OCI-LY3 (cell line): ENCODE results near the gene GART.

Experiments used
- H2AFZ ChIP-seq: fragments of 200-600, 300-600 bp; shearing (Covaris generic); 2 replicates; pipeline ENCODE4 v1.6.0; 2014; ENCODE audit warnings: antibody characterized with exemption, low read depth, low read length
- H3K27ac ChIP-seq: fragments of 200-600, 300-600 bp; sonication (generic); 2 replicates; pipeline ENCODE4 v1.5.1; 2014; ENCODE audit warnings: mild to moderate bottlenecking, low read length, moderate library complexity, mixed read lengths
- H3K27me3 ChIP-seq: fragments of 200-600, 300-600 bp; sonication (generic); 2 replicates; pipeline ENCODE4 v1.6.1; 2014; ENCODE audit warnings: low read depth, low read length, mixed read lengths
- H3K36me3 ChIP-seq: fragments of 200-600, 300-600 bp; sonication (generic); replicated peaks from 2 replicates; pipeline ENCODE3; 2014; ENCODE audit warnings: low read depth, low read length, mixed read lengths
- H3K4me1 ChIP-seq: fragments of 300-600, 200-600 bp; sonication (generic); 2 replicates; pipeline ENCODE4 v1.6.1; 2014; ENCODE audit warnings: low read length, mixed read lengths
- H3K4me2 ChIP-seq: fragments of 200-600, 300-600 bp; sonication (generic); 2 replicates; pipeline ENCODE4 v1.6.1; 2014; ENCODE audit warnings: low read length, mixed read lengths
- H3K4me3 ChIP-seq: fragments of 300-600, 200-600 bp; sonication (generic); 2 replicates; pipeline ENCODE4 v1.5.1; 2014; ENCODE audit warnings: antibody characterized with exemption, mild to moderate bottlenecking, low read length, moderate library complexity
- H3K79me2 ChIP-seq: fragments of 300-600, 200-600 bp; shearing (Covaris generic); 2 replicates; pipeline ENCODE4 v1.6.1; 2014; ENCODE audit warnings: mild to moderate bottlenecking, low read length, mixed read lengths
- H3K9ac ChIP-seq: fragments of 300-600, 200-600 bp; shearing (Covaris generic); 2 replicates; pipeline ENCODE4 v1.6.0; 2014; ENCODE audit warnings: mild to moderate bottlenecking, low read length, moderate library complexity
- H3K9me3 ChIP-seq: fragments of 200-600, 300-600 bp; shearing (Covaris generic); 2 replicates; pipeline ENCODE4 v1.6.1; 2014; ENCODE audit warnings: low read length, mixed read lengths; ENCODE audit not compliant: insufficient read depth
- H4K20me1 ChIP-seq: fragments of 200-600, 300-600 bp; sonication (generic); 2 replicates; pipeline ENCODE4 v1.6.1; 2016; ENCODE audit warnings: low read length, mixed read lengths; ENCODE audit not compliant: insufficient read depth
- EZH2phosphoT487 ChIP-seq: fragments of 200-600 bp; shearing (Covaris generic); IDR thresholded peaks from 2 replicates; pipeline ENCODE4 v1.6.1; 2018; ENCODE audit warnings: antibody characterized with exemption, mixed run types, low read depth
- TF ChIP-seq, protein P1 (sequence below): fragments of 200-600, 300-600 bp; sonication (generic); IDR thresholded peaks from 2 replicates; pipeline ENCODE4 v1.5.1; 2014; ENCODE audit warnings: antibody characterized with exemption, low read length, low read depth

GART gene

GRCh38 chr21:33558777-33559421, 17.0 kb upstream of the GART start:
- H3K36me3 ChIP-seq, result peaks cover 68% of the 10 kb centered on the region

DNA sequence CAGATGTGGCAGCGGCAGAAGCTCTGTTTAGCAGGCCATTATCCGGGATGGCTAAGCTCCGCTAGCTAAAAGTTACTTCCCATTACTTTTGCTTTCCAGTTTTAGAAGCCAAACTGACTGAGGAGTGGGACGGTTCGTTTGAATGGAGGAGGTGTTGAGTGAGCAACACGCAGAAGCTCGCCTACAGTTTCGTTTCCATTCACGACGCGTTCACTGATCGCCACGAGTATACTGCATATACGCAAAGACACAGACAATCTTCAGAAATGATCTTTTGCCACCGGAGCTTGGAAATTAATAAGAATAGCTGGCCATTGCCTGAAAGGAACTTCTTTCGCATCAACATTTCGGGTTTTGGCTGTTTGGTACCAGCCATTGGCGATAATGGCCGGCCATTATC, 15.5 kb upstream of the GART start:
- no peaks in the 10 kb centered on the region for H3K27me3 ChIP-seq
- no peak overlapping the region for H3K27ac ChIP-seq
- peaks cover 94% of the 10 kb centered on the region for H3K79me2 ChIP-seq
- H3K9ac ChIP-seq, result no peak overlapping the region
- no peak for TF ChIP-seq EZH2phosphoT487
- TF ChIP-seq, protein P1, sequence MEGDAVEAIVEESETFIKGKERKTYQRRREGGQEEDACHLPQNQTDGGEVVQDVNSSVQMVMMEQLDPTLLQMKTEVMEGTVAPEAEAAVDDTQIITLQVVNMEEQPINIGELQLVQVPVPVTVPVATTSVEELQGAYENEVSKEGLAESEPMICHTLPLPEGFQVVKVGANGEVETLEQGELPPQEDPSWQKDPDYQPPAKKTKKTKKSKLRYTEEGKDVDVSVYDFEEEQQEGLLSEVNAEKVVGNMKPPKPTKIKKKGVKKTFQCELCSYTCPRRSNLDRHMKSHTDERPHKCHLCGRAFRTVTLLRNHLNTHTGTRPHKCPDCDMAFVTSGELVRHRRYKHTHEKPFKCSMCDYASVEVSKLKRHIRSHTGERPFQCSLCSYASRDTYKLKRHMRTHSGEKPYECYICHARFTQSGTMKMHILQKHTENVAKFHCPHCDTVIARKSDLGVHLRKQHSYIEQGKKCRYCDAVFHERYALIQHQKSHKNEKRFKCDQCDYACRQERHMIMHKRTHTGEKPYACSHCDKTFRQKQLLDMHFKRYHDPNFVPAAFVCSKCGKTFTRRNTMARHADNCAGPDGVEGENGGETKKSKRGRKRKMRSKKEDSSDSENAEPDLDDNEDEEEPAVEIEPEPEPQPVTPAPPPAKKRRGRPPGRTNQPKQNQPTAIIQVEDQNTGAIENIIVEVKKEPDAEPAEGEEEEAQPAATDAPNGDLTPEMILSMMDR, result no peak
- H3K4me3 ChIP-seq, result no peak overlapping the region
- H3K9me3 ChIP-seq, result no peaks in the 10 kb centered on the region
- H3K36me3 ChIP-seq, result peaks cover 77% of the 10 kb centered on the region
- no peak overlapping the region for H3K4me2 ChIP-seq
- H4K20me1 ChIP-seq, result peaks cover 84% of the 10 kb centered on the region
- no peak overlapping the region for H2AFZ ChIP-seq
- no peaks in the 10 kb centered on the region for H3K4me1 ChIP-seq

More at GRCh38 chr21:33558777-33559421, 17.0 kb upstream of the GART start:
- Histone ChIP-seq H3K79me2 (peaks cover 92% of the 10 kb centered on the region), H3K4me3 (no peak overlapping the region), H4K20me1 (peaks cover 72% of the 10 kb centered on the region), H3K4me1 (no peaks in the 10 kb centered on the region), H2AFZ (no peak overlapping the region), H3K4me2 (no peak overlapping the region), H3K9me3 (no peaks in the 10 kb centered on the region), H3K27ac (no peak overlapping the region), H3K9ac (no peak overlapping the region), H3K27me3 (no peaks in the 10 kb centered on the region)
- TF ChIP-seq, protein P1, result no peak
- TF ChIP-seq EZH2phosphoT487, result no peak

GRCh38 chr21:33554982-33555344, 13.0 kb upstream of the GART start:
- H3K27me3 ChIP-seq, result no peaks in the 10 kb centered on the region
- H3K4me2 ChIP-seq, result no peak overlapping the region
- no peak for TF ChIP-seq EZH2phosphoT487
- TF ChIP-seq, protein P1, result no peak
- H2AFZ ChIP-seq, result no peak overlapping the region
- peaks cover 93% of the 10 kb centered on the region for H4K20me1 ChIP-seq
- no peak overlapping the region for H3K9ac ChIP-seq
- H3K27ac ChIP-seq, result no peak overlapping the region
- peaks cover 86% of the 10 kb centered on the region for H3K36me3 ChIP-seq
- no peaks in the 10 kb centered on the region for H3K9me3 ChIP-seq
- peaks cover 100% of the 10 kb centered on the region for H3K79me2 ChIP-seq
- H3K4me3 ChIP-seq, result no peak overlapping the region
- no peaks in the 10 kb centered on the region for H3K4me1 ChIP-seq

DNA sequence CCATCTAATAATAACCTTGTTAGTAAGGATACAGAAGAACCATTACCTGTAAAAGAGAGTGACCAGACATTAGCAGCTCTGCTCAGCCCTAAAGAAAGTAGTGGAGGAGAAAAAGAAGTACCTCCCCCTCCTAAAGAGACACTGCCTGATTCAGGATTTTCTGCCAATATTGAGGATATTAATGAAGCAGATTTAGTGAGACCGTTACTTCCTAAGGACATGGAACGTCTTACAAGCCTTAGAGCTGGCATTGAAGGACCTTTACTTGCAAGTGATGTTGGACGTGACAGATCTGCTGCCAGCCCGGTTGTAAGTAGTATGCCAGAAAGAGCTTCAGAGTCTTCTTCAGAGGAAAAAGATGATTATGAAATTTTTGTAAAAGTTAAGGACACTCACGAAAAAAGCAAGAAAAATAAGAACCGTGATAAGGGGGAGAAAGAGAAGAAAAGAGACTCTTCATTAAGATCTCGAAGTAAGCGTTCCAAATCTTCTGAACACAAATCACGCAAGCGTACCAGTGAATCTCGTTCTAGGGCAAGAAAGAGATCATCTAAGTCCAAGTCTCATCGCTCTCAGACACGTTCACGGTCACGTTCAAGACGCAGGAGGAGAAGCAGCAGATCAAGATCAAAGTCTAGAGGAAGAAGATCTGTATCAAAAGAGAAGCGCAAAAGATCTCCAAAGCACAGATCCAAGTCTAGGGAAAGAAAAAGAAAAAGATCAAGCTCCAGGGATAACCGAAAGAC, 12.5 kb upstream of the GART start:
- Histone ChIP-seq H3K4me2 (no peak overlapping the region), H3K79me2 (peaks cover 100% of the 10 kb centered on the region), H3K27me3 (no peaks in the 10 kb centered on the region), H3K4me1 (no peaks in the 10 kb centered on the region), H3K9ac (no peak overlapping the region), H3K27ac (no peak overlapping the region), H3K4me3 (no peak overlapping the region), H4K20me1 (peaks cover 93% of the 10 kb centered on the region), H2AFZ (no peak overlapping the region), H3K9me3 (no peaks in the 10 kb centered on the region), H3K36me3 (peaks cover 86% of the 10 kb centered on the region)
- TF ChIP-seq, protein P1, result no peak
- TF ChIP-seq EZH2phosphoT487, result no peak
